HL-60 (cell line): Measurements from ENCODE around the gene STAG3.

Experiments
- GABPA ChIP-seq: IDR thresholded peaks from 2 replicates; pipeline ENCODE4 v1.6.1; 2012; ENCODE audit warnings: low read depth
- POLR2AphosphoS5 ChIP-seq: IDR thresholded peaks from 2 replicates; pipeline ENCODE4 v1.6.1; 2012; ENCODE audit warnings: low read depth
- REST ChIP-seq: IDR thresholded peaks from 2 replicates; pipeline ENCODE4 v1.6.1; 2012; ENCODE audit warnings: low read depth; ENCODE audit not compliant: insufficient replicate concordance
- SPI1 ChIP-seq: IDR thresholded peaks from 2 replicates; pipeline ENCODE4 v1.6.1; 2012; ENCODE audit warnings: low read depth, mild to moderate bottlenecking, borderline replicate concordance
- TF ChIP-seq, protein P1 (sequence below): IDR thresholded peaks from one replicate; pipeline ENCODE4 v1.5.1; 2011; ENCODE audit warnings: low read length, control low read depth, inconsistent platforms; ENCODE audit not compliant: insufficient read depth

GRCh38 chr7:100141555-100141949 is 36.2 kb upstream of the STAG3 start:
- TF ChIP-seq, protein P1, sequence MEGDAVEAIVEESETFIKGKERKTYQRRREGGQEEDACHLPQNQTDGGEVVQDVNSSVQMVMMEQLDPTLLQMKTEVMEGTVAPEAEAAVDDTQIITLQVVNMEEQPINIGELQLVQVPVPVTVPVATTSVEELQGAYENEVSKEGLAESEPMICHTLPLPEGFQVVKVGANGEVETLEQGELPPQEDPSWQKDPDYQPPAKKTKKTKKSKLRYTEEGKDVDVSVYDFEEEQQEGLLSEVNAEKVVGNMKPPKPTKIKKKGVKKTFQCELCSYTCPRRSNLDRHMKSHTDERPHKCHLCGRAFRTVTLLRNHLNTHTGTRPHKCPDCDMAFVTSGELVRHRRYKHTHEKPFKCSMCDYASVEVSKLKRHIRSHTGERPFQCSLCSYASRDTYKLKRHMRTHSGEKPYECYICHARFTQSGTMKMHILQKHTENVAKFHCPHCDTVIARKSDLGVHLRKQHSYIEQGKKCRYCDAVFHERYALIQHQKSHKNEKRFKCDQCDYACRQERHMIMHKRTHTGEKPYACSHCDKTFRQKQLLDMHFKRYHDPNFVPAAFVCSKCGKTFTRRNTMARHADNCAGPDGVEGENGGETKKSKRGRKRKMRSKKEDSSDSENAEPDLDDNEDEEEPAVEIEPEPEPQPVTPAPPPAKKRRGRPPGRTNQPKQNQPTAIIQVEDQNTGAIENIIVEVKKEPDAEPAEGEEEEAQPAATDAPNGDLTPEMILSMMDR = no peak
- peak; percentile 42; the same call in 1 of the 2 replicates for TF ChIP-seq POLR2AphosphoS5
- no peak; the same call in 1 of the 2 replicates for TF ChIP-seq SPI1
- peak; percentile 28 for TF ChIP-seq REST
- TF ChIP-seq GABPA = no peak
